HG02610 (cell line): Measurements from ENCODE around the gene MSLN.
"Not testable (repeated sequence)": the region's sequence is repeated elsewhere in the genome, so short reads cannot be mapped to it uniquely, and the experiment has no call there.

Experiments used
- ATAC-seq: cut with Tn5 transposase; IDR thresholded peaks from one replicate; pipeline ENCODE4 v1.9.1; 2021; ENCODE audit warnings: mild to moderate bottlenecking, moderate library complexity; ENCODE audit not compliant: unreplicated experiment

Gene MSLN

GRCh38 chr16:772959-773358 is 12.4 kb downstream of the MSLN start:
- no peak for ATAC-seq

- ATAC-seq = no peak
Observed at GRCh38 chr16:774086-775001, 13.8 kb downstream of the MSLN start.

- no peak for ATAC-seq
Observed at GRCh38 chr16:775236-775796, 14.8 kb downstream of the MSLN start.

- ATAC-seq = not testable (repeated sequence)
Observed at GRCh38 chr16:776298-776697, 15.8 kb downstream of the MSLN start.

DNA sequence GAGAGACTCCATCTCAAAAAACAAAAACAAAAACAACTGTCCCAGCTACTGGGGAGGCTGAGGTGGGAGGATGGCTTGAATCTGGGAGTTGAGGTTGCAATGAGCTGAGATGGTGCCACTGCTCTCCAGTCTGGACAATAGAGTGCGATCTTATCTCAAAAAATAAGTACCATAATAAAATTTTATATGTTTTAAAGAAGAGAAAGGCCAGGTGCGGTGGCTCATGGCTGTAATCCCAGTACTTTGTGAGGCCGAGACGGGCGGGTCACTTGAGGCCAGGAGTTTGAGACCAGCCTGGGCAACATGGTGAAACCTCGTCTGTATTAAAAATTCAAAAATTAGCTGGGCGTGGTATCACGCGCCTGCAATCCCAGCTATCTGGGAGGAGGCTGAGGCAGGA is 16.3 kb downstream of the MSLN start:
- ATAC-seq = no peak

GRCh38 chr16:777826-778225 is 17.3 kb downstream of the MSLN start:
- no peak for ATAC-seq

DNA sequence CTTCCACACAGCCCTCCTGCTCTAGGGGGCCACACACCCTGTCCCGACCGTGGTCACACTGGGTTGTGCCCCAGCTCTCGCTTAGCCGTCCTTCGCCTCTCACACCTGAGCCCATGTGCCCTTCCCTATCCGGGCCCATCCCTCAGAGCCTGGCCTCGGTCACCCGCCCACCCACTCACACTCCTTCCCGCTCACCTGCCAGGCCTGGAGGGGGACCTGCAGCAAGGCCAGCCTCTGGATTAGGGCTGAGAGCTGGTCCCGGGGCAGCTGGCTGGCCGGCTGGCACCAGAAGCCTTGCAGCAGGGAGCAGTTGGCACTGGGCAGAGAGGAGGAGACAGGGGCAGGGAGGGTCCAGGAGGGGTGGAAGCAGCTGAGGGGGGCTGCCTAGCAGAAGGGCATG is 17.9 kb downstream of the MSLN start:
- ATAC-seq = no peak

- no peak for ATAC-seq
Observed at GRCh38 chr16:778909-779527, 18.5 kb downstream of the MSLN start.

DNA sequence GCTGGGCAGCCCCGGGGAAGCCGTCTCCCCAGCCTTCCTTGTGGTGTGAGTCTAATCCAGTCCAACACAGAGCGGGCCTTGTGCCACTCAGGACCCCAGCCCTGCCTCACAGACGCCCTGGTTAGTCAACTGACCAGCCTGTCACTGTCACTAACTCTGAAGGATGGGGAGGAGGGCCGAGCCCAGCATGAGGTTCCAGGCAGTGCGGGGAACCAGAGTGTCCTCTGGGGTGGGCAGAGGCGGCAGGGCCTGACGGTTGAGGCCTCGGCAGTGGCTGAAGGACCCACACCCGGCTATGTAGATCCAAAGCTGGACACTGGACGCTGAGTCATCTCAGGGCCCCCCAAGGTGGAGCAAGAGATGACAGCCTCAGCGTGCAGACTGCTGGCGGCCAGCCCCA is 19.0 kb downstream of the MSLN start:
- ATAC-seq = no peak

DNA sequence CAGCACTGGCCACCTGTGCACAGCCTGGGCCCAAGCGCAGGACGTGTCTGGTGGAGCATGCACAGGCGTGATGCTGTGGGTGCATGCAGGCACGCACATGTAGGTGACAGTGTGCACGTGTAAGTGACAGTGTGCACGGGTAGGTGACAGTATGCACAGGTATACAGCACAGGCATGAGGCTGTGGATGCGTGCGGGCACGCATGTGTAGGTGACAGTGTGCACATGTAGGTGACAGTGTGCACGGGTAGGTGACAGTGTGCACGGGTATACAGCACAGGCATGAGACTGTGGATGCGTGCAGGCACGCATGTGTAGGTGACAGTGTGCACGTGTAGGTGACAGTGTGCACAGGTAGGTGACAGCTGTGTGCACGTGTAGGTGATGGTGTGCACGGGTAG is 19.8 kb downstream of the MSLN start:
- ATAC-seq = no peak

DNA sequence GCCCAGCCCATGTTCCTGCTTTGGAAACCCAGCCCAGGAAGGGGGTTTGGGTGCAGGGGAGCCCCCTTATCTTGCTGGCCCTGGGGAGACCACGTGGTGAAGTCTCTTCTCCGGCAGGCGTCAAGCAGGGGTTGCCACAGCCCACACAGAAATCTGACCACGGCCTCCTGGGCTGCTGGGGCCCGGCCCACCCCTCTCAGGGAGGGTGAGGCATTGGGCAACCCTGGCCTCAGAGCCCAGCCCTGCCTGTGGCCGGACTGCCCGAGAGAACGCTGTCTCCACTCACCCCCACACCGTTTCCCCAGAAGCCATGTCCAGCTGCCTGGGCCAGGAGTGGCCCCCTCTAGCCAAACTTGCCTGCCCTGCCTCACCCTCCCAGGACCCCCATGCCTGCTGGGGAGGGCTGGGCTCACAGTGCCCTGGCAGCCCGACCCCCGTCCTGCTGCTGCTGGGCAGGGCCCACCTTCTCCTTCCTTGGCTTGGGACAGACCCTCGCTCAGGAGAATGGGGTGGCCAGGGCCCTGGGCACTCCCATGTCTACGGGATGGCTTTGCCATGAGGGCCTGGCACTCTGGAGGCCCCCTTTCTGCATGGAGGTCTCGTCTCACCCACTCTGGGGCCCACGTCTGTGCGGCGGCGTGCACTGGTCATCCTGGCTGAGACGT is 20.9 kb downstream of the MSLN start:
- no peak for ATAC-seq

- no peak for ATAC-seq
Observed at GRCh38 chr16:782258-782657, 21.7 kb downstream of the MSLN start.

GRCh38 chr16:782766-783403 is 22.4 kb downstream of the MSLN start:
- no peak for ATAC-seq

GRCh38 chr16:783404-784161 is 23.0 kb downstream of the MSLN start:
- ATAC-seq = no peak

DNA sequence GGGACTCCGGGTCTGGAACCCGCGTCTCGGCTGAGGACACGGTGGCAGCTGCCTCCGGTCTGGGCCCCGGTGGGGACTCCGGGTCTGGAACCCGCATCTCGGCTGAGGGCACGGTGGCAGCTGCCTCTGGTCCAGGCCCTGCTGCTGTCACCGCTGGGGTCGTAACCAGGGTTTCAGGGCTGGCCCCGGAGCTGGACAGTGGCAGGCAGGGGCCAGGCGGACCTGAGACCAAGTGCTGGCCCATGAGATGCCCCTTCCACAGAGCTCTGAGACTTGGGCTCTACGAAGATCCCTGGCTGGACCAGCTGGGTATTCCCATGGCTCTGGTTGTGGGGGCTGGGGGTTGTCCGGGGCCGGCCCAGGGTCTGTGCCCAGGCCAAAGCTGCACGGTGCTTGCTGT is 23.9 kb downstream of the MSLN start:
- no peak for ATAC-seq

DNA sequence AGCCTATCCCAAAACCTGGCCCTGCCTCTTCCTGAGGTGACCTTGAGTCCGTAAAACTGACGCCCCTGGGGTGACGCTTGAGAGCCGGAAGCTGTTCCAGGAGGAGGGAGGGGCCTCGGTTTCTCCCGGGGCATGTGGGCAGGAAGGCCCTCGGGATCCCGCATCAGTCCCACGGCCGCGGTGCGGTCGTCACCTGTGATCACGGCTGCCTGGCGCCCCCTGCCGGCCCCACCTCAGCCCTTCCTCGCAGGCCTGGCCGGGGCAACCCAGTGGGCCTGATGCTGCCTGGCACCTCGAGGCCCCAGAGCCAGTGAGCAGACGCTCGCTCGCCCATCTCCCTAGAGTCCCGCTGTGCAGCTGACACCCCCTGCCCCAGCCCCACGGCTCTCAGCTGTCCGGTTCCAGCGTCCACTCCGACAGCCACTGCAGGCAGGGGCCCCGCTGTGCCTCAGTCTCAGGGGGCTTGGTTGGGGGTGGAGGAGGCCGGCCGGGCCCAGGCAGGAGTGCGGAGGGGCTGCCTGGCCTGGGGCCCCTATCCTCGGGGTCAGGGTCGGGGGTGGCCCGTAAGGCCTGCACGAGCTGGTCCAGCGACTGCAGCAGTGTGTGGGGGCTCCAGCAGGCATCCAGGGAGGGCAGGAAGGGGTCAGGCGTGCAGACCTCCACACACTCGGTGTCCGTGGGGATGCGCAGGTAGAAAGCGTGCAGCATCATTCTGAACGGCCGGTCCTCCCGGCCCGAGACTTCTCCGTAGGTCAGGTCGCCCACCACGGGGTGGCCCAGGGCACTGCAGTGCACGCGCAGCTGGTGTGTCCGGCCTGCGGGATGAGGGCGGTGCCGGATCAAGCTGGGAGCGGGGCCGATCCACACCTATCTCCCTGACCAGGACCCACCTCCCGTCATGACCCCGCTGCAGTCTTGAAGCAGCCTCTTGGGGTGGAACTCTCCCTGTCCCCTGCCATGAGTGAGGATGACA is 25.3 kb downstream of the MSLN start:
- no peak for ATAC-seq

- no peak for ATAC-seq
Observed at GRCh38 chr16:787321-787966, 26.9 kb downstream of the MSLN start.

GRCh38 chr16:787978-788398 is 27.5 kb downstream of the MSLN start, which contains the start of gene RPUSD1:
RPUSD1 (minus strand) TSS chr16:788381; CDS start chr16:787737, 644 bp downstream.
- ATAC-seq = no peak
